ENCODE results near the gene UBE2B.

Gene UBE2B

DNA sequence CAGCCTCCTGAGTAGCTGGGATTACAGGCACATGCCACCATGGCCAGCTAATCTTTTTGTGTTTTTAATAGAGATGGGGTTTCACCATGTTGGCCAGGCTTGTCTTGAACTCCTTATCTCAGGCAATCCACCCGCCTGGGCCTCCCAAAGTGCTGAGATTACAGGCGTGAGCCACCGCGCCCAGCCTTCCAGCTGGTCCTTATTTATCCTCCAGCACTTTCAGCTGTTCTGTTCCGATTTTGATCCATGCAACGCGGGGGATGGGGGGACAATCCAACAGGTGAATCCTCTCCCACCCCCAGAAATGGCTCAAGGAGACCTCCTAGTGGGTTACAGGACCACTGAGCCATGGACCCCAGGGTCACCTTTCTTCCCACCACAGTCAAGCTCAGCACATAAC is 55.0 kb downstream of the UBE2B start:
- Histone ChIP-seq H3K27ac (ENCODE audit: low read depth, low read length, poor library complexity, severe bottlenecking) (no peak overlapping the region), H3K4me1 (ENCODE audit: insufficient read depth, low read length, severe bottlenecking) (no peaks in the 10 kb centered on the region)
- no peak for TF ChIP-seq EZH2 (IDR thresholded peaks at IDR 0.05; ENCODE audit: borderline replicate concordance, low read length)
- TF ChIP-seq, protein P1, sequence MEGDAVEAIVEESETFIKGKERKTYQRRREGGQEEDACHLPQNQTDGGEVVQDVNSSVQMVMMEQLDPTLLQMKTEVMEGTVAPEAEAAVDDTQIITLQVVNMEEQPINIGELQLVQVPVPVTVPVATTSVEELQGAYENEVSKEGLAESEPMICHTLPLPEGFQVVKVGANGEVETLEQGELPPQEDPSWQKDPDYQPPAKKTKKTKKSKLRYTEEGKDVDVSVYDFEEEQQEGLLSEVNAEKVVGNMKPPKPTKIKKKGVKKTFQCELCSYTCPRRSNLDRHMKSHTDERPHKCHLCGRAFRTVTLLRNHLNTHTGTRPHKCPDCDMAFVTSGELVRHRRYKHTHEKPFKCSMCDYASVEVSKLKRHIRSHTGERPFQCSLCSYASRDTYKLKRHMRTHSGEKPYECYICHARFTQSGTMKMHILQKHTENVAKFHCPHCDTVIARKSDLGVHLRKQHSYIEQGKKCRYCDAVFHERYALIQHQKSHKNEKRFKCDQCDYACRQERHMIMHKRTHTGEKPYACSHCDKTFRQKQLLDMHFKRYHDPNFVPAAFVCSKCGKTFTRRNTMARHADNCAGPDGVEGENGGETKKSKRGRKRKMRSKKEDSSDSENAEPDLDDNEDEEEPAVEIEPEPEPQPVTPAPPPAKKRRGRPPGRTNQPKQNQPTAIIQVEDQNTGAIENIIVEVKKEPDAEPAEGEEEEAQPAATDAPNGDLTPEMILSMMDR (IDR thresholded peaks at IDR 0.05; ENCODE audit: low read length): no peak

DNA sequence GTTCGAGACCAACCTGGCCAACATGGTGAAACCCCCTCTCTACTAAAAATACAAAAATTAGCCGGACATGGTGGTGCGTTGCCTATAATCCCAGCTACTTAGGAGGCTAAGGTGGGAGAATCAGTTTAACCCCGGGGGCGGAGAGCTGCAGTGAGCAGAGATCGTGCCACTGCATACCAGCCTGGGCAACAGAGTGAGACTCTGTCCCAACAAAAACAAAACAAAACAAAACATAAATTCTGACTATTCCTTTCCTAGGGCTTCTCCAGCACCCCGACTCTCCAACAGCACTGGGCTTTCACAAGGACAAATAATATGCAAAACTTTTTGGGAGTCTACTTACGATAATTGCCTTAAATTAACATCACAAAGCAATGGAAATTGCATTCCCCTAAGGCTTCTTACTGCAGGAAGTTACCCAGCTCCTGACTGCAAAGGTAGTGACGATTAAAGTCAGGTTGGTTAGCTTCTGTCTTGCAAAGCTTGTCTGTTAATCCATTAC is 56.2 kb downstream of the UBE2B start:
- TF ChIP-seq, protein P1 (IDR thresholded peaks at IDR 0.05; ENCODE audit: low read length): no peak
- no peak for TF ChIP-seq EZH2 (IDR thresholded peaks at IDR 0.05; ENCODE audit: borderline replicate concordance, low read length)
- H3K9ac ChIP-seq (ENCODE audit: low read length): no peak overlapping the region

More for the DNA sequence above, 55.0 kb downstream of the UBE2B start:
- Histone ChIP-seq H3K9me2 (ENCODE audit: low read depth, low read length) (no peaks in the 10 kb centered on the region), H2AFZ (ENCODE audit: low read length) (no peak overlapping the region), H3K4me2 (ENCODE audit: low read length) (no peak overlapping the region), H3F3A (ENCODE audit: insufficient read depth, low read length) (no peaks in the 10 kb centered on the region), H3K9me3 (ENCODE audit: low read length) (no peaks in the 10 kb centered on the region), H3K9ac (ENCODE audit: low read length) (no peak overlapping the region), H3K27me3 (ENCODE audit: insufficient read depth, low read length) (peaks cover 4% of the 10 kb centered on the region; the same call in 1 of the 2 replicates), H3K36me3 (ENCODE audit: insufficient read depth, low read length) (no peaks in the 10 kb centered on the region), H3K79me2 (ENCODE audit: insufficient read depth, low read length) (no peaks in the 10 kb centered on the region), H3K4me3 (ENCODE audit: low read depth, low read length, poor library complexity, severe bottlenecking) (no peak overlapping the region), H4K20me1 (ENCODE audit: insufficient read depth, low read length) (no peaks in the 10 kb centered on the region)

GRCh38 chr5:134430001-134430569 is 58.7 kb downstream of the UBE2B start:
- Histone ChIP-seq H3K9me3 (ENCODE audit: low read length) (no peaks in the 10 kb centered on the region), H4K20me1 (ENCODE audit: insufficient read depth, low read length) (no peaks in the 10 kb centered on the region), H3K36me3 (ENCODE audit: insufficient read depth, low read length) (no peaks in the 10 kb centered on the region), H3K79me2 (ENCODE audit: insufficient read depth, low read length) (no peaks in the 10 kb centered on the region), H3K4me1 (ENCODE audit: insufficient read depth, low read length, severe bottlenecking) (no peaks in the 10 kb centered on the region), H3K27ac (ENCODE audit: low read depth, low read length, poor library complexity, severe bottlenecking) (no peak overlapping the region), H3K9ac (ENCODE audit: low read length) (no peak overlapping the region), H3K4me2 (ENCODE audit: low read length) (no peak overlapping the region), H3K9me2 (ENCODE audit: low read depth, low read length) (no peaks in the 10 kb centered on the region), H2AFZ (ENCODE audit: low read length) (no peak overlapping the region), H3K27me3 (ENCODE audit: insufficient read depth, low read length) (peaks cover 9% of the 10 kb centered on the region; the same call in 1 of the 2 replicates), H3F3A (ENCODE audit: insufficient read depth, low read length) (no peaks in the 10 kb centered on the region), H3K4me3 (ENCODE audit: low read depth, low read length, poor library complexity, severe bottlenecking) (no peak overlapping the region)
- no peak for TF ChIP-seq EZH2 (IDR thresholded peaks at IDR 0.05; ENCODE audit: borderline replicate concordance, low read length)
- TF ChIP-seq, protein P1 (IDR thresholded peaks at IDR 0.05; ENCODE audit: low read length): no peak

More for the DNA sequence above, 56.2 kb downstream of the UBE2B start:
- H3K9me2 ChIP-seq (ENCODE audit: low read depth, low read length): no peaks in the 10 kb centered on the region
- H3K27ac ChIP-seq (ENCODE audit: low read depth, low read length, poor library complexity, severe bottlenecking): no peak overlapping the region
- H3K36me3 ChIP-seq (ENCODE audit: insufficient read depth, low read length): no peaks in the 10 kb centered on the region
- H3K27me3 ChIP-seq (ENCODE audit: insufficient read depth, low read length): peaks cover 4% of the 10 kb centered on the region; the same call in 1 of the 2 replicates
- H3K4me3 ChIP-seq (ENCODE audit: low read depth, low read length, poor library complexity, severe bottlenecking): no peak overlapping the region
- no peak overlapping the region for H2AFZ ChIP-seq (ENCODE audit: low read length)
- H3K9me3 ChIP-seq (ENCODE audit: low read length): no peaks in the 10 kb centered on the region
- no peak overlapping the region for H3K4me2 ChIP-seq (ENCODE audit: low read length)
- H3K4me1 ChIP-seq (ENCODE audit: insufficient read depth, low read length, severe bottlenecking): no peaks in the 10 kb centered on the region
- H4K20me1 ChIP-seq (ENCODE audit: insufficient read depth, low read length): no peaks in the 10 kb centered on the region
- H3K79me2 ChIP-seq (ENCODE audit: insufficient read depth, low read length): no peaks in the 10 kb centered on the region
- no peaks in the 10 kb centered on the region for H3F3A ChIP-seq (ENCODE audit: insufficient read depth, low read length)
